SK-N-MC (cell line): ENCODE results near the gene FIP1L1.

Experiments used
- EZH2 ChIP-seq: fragments of 200-600 bp; sonication (generic); IDR thresholded peaks from one replicate; pipeline ENCODE4 v1.6.1; 2017; ENCODE audit warnings: antibody characterized with exemption
- POLR2AphosphoS5 ChIP-seq: IDR thresholded peaks from 2 replicates; pipeline ENCODE4 v1.6.1; 2012; ENCODE audit warnings: mild to moderate bottlenecking, low read depth, low read length, borderline replicate concordance

GRCh38 chr4:53459548-53459947, 82.1 kb downstream of the FIP1L1 start:
- no peak for TF ChIP-seq EZH2
- no peak for TF ChIP-seq POLR2AphosphoS5
